ENCODE measurements around the gene SUB1. TPM values are rescaled to one million over a fixed set of nuclear protein-coding genes. Genes with fewer than 3 reads are reported as not detected.
"Not testable (repeated sequence)": the region's sequence is repeated elsewhere in the genome, so short reads cannot be mapped to it uniquely, and the experiment has no call there.

Gene SUB1
- total RNA-seq, 1 experiment from 2014 or later, result 612 TPM

- DNase-seq (ENCODE audit: low read depth), result no peak
Observed at GRCh38 chr5:32598997-32599549, 13.7 kb downstream of the SUB1 start.

DNA sequence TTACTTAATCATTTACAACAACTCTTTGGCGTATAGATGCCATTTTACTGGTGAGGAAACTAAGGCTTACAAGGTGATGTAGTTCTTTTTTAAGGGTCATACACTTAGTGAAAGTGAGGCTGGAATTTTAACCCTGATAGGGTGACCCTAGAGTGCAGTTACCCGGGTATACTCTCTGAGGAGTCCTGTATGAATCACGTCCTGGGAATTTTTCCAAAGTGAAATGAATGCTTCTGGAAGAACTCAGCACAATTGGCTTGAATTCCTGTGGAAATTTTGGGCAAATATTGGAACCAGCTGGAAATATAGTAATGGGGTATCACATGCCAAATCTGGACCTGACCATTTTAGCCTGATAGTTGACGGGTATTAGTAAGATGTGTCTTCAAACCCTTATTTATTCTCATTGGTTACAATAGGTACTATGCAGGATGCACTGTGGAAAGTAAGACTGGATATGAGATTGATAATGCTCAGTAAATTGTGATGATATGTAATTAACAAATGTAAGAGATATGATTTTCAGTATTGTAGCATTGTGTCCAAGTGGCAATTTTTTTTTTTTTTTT is 14.8 kb downstream of the SUB1 start:
- peak; percentile 89 for DNase-seq (ENCODE audit: low read depth)

DNA sequence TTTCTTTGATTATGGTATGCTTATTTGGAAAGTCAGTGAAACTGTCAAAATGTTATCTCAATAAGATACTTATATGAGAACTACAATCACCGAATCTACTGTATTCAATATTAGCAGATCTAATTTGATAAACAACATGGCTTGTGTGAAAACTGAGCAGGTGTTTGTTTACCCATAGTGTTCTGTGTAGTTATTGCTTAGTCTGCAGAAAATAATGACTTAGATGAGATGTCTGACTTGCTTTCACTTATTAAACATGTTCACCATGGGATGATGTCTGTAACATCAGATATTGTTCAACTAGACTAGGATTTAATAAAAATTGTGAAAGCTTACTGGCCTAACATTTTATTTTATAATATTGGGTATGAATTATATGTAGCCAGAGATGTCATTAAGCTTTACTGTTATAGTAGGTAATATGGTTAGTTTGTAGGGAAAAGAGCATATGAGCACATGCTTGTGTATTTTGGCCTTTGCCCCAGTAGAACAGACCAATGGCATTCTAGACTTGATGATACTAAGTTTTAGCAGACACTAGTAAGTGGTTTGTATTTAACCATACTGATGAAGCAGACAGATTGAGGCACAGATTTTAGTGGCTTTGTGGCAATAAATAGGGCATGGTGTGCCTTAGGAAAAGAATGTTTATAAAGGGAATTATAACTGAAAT is 16.4 kb downstream of the SUB1 start:
- DNase-seq (ENCODE audit: low read depth), result no peak

GRCh38 chr5:32602906-32603305 is 17.5 kb downstream of the SUB1 start:
- DNase-seq (ENCODE audit: low read depth), result no peak

DNA sequence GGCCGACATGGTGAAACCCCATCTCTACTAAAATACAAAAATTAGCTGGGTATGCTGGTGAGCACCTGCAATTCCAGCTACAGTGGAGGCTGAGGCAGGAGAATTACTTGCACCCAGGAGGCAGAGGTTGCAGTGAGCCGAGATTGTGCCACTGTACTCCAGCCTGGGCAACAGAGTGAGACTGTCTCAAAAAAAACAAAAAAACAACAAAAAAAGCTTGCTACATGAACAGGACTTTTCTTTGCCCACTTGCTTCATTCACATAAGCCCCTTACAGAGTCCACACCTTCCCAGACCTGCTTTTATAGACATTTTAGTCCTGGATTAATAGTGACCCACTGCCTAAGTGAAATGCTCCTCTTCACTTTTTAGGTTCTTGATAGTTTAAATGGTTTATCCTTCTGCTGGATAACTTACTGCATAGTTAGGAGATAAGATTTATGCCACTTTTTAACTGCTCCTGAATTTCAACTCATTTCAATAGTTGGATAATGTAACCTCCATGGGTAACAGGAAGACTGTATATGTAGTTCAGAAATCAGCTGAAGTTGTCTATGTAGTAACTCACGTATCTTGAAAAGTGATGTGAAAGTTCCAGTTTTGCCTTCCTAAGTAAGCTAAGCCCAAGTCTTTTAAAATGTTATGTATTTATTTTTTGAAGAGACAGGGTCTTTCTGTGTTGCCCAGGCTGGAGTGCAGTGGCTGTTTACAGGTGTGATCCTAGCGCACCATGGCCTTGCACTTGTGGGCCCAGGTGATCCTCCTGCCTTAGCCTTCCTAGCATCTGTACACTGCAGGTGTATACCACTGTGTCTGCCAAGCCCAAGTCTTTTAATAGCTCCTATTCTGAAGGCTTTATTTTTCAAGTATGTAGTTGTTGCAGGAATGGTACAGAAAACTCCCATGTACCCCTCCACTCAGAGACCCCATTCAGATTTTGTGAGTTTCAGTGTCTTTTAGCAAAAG is 19.7 kb downstream of the SUB1 start:
- DNase-seq (ENCODE audit: low read depth), result no peak

DNA sequence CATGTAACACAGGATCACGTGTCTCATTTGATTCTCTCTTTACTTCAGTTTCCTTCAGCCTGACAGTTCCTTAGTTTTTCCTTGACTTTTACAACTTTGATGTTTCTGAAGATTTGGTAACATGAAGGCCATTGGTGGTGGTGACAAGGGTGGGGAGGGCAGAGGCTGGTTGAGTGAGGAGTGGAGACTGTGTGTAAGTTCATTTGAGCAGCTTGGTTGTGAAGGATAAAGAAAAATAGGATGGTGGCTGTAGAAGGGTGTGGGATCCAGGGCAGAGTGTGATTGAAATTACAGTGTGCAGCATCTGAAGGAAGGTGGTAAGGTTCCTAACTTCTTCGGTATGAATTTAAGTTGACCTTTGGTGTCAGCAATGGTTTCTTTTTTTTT is 20.4 kb downstream of the SUB1 start:
- DNase-seq (ENCODE audit: low read depth), result no peak

DNA sequence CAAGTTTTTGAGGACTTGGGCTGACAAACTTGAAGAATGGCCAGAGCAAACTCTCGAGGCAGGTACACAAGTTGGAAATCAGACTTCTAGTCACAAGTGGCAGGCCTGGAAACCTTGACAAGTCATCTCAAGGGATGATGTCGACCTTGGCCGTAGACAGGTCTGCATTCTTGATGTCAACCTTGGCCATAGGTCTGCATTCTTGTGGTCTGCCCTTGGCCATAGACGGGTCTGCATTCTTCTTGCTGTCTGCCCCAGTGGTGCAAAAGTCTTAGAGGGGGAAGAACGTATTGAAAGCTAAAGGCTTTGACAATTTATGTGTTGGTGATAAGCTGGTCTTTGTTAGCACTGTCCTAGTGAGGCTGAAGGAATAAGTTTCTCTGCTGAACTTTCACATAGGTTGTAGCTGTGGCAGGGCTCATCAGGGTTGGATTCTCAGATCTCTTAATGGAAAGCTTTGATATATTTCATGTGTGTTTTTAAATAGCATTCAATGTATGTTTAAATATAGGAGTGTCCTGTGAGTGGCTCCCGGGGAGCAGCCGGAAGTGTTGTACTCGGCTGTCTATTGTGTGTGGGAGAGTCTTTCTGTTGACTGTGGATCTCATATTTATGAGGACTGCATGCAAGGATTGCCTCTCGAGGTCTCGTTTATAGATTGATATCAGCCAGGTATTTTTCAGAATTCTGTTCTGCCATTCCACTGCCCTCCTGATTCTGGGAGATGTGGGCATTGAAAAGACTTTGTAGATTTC is 27.0 kb downstream of the SUB1 start:
- peak; percentile 19 for DNase-seq (ENCODE audit: low read depth)

DNA sequence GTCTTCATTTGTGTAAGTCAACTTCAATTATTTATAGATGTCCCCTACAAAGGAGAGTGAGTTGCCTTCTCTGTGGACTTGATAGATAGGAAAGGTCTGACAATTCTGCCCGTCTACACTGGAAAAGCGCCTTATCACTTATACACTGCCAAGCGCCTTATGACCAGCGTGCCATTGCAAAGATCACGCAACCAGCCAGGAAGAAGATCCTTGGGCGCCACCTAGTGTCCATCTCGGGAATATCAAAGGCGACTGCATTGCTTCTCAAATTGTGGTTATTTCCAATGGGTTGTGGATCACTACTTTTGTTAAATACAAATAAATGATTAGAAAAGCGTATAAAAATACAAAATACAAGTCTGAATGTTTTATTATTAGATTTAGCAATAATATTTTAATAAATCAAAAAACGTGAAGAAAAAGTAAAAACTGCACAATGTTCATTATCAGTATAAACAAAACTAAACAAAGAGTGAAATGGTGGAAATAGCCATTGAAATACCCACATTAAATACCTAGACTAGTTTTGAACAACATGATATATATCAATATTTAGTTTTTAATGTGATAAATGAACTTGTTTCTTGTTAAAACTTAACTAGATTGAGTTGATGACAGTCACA is 27.8 kb downstream of the SUB1 start:
- DNase-seq (ENCODE audit: low read depth), result peak; percentile 76

- DNase-seq (ENCODE audit: low read depth), result no peak
Observed at GRCh38 chr5:32615236-32615635, 29.9 kb downstream of the SUB1 start.

GRCh38 chr5:32618962-32619361 is 33.6 kb downstream of the SUB1 start:
- DNase-seq (ENCODE audit: low read depth), result no peak

GRCh38 chr5:32621256-32621655 is 35.9 kb downstream of the SUB1 start:
- DNase-seq (ENCODE audit: low read depth), result no peak

- DNase-seq (ENCODE audit: low read depth), result no peak
Observed at GRCh38 chr5:32625106-32625505, 39.7 kb downstream of the SUB1 start.

GRCh38 chr5:32625547-32625946 is 40.2 kb downstream of the SUB1 start:
- DNase-seq (ENCODE audit: low read depth), result no peak

DNA sequence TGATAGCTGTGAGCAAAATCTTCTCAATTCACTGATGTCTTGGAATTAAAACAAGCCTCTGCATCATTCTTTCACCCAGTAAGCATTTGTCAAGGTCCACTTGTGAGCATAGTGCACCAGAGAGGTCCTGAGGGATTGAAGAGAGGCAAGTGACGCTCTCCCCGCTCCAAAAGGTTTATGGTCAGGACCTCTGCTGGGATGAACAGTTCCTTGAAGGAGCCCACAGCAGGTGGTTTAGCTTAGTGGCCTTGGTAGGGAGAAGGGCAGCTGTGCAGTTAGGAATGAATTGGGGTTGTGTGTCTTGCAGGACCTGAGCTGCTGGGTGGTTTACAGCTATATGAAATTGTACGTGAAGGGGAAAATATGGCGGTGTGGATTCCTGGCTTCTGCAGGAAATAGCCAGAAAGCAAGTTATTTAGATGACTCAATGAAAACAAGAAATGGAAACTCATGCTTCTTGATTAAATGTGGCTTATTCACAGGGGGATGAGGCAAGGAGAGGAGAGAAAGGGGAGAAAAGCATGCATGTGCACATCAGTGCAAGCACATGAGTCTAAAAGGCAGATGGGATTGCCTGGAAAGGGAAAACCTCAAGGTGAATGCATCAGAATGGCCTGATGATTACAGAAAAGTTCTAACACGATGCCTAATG is 42.0 kb downstream of the SUB1 start:
- DNase-seq (ENCODE audit: low read depth), result no peak

DNA sequence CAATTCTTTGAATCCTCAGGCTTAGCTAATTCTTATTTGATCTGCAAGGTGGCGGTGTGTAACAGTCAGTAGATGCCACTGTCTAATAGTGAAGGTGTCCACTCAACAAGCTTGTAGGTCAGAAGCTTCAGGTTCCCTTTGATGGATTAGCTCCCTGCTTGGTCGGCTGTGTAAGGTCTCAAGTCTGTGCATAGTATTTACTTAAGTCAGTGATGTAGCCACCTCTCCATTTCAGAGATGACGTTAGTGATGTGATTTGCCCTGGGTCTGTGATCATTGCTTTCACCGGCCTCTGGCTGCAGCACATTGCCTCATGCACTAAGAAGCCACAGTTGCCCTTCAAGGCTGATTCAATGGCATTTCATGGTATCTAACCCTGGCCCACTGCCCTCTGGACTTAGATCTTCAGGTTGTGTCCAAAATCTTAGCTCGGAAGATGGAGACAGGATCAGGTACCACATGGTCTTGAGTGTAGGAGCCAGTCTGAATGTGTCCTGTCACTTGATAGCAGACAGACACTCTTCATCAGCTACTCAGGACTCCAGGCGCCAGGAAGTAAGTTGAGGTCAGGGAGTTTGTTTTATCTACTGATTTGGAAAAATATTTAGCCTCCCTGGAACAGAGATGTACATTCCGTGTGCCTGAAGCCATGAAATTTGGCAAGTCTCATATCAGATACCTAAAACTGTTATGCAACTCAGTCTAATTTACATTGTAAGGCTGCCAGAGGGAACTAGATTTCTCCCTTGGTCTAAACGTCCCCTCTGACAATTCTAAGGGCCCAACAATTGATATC is 42.9 kb downstream of the SUB1 start:
- DNase-seq (ENCODE audit: low read depth), result peak; percentile 46

DNA sequence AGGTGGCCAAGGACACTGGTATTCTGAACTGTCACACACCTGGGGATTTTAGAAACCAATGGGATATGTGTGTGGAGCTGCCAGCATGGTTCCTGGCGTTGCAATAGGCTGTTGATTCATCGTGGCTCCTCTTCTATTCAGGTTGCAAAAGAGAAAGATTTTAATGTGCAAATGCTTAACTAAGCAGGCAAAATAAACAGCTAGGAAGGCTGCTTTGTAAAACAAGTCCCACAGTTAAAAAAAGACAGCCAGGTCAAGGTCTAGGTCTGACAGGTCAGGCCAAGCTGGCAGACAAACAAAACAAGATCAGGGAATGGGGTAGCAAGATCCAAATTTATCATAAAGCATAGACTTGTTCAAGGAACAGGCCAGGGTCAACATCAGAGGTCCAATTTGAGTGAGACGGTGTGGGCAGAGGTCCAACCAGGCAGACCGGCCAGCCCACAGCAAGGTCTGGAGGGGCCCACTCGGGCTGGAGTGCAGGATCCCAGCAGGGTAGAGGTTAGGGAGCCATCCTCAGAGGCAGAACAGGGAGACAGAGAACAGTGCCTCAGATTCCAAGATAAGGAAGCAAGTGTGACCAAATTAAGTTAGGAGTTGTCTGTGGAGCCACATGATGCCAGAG is 45.6 kb downstream of the SUB1 start:
- no peak for DNase-seq (ENCODE audit: low read depth)

DNA sequence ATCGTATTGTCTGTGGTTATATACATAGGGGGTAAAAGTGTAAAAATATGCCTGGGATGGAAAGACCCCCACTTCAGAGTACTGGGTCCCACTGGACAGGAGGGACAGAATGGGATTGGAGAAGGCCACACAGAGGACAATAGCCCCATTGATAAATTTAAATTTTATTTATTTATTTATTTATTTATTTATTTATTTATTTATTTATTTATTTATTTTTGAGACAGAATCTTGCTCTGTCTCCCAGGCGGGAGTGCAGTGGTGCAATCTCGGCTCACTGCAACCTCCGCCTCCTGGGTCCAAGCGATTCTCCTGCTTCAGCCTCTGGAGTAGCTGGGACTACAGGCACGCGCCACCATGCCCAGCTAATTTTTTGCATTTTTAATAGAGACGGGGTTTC is 47.7 kb downstream of the SUB1 start:
- DNase-seq (ENCODE audit: low read depth), result not testable (repeated sequence)

GRCh38 chr5:32638309-32638708 is 53.0 kb downstream of the SUB1 start:
- no peak for DNase-seq (ENCODE audit: low read depth)

GRCh38 chr5:32639943-32640342 is 54.6 kb downstream of the SUB1 start:
- DNase-seq (ENCODE audit: low read depth), result peak; percentile 67

All from M059J (cell line).